GM12865 (cell line): Measurements from ENCODE around the gene CNNM3.
"Not testable (repeated sequence)": the region's sequence is repeated elsewhere in the genome, so short reads cannot be mapped to it uniquely, and the experiment has no call there.

Experiments used
- DNase-seq: peaks from one replicate; pipeline ENCODE4 v3.0.0; 2010; ENCODE audit warnings: low read depth
- H3K4me3 ChIP-seq: 2 replicates; pipeline ENCODE4 v1.5.1; 2011; ENCODE audit warnings: mild to moderate bottlenecking, low read depth, low read length, control low read depth
- TF ChIP-seq, protein P1 (sequence below): IDR thresholded peaks from 2 replicates; pipeline ENCODE4 v1.5.1; 2011; ENCODE audit warnings: low read length, control low read depth, low read depth, inconsistent platforms; ENCODE audit not compliant: insufficient read depth; ENCODE audit errors: missing control alignments

The CNNM3 gene

DNA sequence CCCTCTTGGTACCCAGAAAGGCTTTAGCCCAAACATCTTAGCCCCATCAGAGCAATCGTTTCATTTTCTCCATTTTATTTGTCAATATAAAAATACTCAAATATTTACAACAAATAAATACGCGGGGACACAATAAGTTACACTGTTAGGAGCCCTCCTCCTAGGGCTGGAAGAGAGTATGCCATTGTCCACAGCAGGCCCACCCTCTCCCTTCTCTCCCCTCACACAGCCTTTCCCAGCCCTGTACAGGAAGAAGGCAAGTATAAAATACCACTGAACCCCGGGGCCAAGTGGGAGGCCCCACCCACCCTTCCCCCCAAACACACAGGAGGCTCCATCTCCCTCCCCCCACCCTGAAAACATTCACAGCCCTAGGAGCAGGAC lies 43.6 kb downstream of the CNNM3 start:
- no peak for DNase-seq
- TF ChIP-seq, protein P1, sequence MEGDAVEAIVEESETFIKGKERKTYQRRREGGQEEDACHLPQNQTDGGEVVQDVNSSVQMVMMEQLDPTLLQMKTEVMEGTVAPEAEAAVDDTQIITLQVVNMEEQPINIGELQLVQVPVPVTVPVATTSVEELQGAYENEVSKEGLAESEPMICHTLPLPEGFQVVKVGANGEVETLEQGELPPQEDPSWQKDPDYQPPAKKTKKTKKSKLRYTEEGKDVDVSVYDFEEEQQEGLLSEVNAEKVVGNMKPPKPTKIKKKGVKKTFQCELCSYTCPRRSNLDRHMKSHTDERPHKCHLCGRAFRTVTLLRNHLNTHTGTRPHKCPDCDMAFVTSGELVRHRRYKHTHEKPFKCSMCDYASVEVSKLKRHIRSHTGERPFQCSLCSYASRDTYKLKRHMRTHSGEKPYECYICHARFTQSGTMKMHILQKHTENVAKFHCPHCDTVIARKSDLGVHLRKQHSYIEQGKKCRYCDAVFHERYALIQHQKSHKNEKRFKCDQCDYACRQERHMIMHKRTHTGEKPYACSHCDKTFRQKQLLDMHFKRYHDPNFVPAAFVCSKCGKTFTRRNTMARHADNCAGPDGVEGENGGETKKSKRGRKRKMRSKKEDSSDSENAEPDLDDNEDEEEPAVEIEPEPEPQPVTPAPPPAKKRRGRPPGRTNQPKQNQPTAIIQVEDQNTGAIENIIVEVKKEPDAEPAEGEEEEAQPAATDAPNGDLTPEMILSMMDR: no peak
- no peak overlapping the region for H3K4me3 ChIP-seq

DNA sequence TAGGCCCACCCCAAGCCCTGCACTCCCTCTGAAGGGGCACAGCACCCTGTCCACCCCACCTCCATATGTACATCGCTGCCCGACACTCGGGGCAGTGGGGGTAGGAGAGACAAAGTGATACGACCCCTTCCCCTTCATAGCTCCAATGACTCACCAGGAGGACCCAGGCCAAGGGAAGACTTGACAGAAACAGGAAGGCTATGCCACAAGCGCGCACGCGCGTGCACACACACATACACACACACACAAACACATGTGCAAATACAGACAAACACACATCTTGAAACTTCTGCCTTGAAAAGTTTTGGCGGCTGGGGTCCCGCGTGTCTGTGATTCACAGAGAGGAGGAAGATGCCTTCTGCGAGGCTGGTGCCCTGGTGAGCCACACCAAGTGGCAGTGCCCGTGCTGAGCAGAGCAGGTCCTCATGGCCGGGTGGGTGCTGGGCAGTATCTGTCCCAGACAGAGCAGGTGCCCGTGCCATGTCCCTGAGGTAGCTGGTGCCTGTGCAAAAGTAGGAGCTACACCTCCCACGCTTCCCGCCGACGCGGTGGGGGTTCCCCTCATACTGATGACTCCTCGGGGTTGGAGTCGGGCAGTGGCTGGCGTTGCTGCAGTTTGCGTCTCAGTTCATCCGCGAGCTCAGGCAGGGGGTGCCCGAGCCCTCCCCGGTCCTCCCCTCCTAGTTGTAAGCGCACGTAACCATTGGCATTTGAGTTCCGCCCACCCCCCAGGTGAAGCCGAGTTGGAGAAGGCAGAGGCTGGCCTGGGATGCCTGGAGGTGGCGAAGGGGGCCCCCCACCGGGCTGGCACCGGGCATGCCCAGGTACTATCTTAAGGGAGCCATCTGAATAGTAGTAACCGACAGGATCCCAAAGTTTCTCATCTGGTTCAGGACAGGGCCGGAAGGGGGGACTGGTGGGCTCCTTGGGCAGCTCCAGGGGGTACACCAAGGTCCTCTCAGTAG lies 44.3 kb downstream of the CNNM3 start:
- no peak overlapping the region for H3K4me3 ChIP-seq
- TF ChIP-seq, protein P1: no peak
- DNase-seq: no peak

DNA sequence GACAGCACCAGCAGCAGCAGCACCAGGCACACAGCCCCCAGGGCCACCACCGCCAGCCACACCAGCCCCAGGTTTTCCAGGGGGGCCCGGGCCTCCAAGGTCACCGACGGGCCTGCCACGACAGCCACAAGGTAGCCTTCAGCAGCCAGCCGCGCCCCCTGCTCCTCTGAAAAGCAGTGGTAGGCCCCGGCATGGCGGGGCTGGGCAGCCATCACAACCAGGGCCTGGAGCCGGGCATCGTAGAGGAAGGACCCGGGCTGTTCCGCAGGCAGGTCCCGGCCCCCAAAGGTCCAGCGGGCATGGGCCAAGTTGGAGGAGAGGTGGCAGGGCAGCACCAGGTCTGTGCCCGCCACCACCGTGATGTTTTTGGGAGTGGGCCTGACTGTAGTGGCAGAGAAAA lies 45.0 kb downstream of the CNNM3 start:
- DNase-seq: no peak
- H3K4me3 ChIP-seq: no peak overlapping the region

DNA sequence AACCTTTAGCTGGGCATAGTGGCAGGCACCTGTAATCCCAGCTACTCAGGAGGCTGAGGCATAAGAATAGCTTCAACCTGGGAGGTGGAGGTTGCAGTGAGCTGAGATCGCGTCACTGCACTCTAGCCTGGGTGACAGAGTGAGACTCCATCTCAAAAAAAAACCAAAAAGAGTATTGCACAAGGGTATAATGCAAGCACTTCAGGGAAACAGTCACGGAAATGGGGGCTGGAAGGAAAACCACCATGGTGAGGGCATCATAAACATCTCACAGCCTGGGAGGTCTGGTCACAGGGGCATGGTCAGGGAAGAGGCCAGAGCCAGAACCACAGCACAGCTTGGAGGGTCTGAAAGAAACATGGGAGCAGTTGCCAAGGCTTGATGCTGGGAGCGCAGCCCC lies 47.0 kb downstream of the CNNM3 start:
- not testable (repeated sequence) for DNase-seq, H3K4me3 ChIP-seq

More for the DNA sequence above, 45.0 kb downstream of the CNNM3 start:
- TF ChIP-seq, protein P1: no peak

DNA sequence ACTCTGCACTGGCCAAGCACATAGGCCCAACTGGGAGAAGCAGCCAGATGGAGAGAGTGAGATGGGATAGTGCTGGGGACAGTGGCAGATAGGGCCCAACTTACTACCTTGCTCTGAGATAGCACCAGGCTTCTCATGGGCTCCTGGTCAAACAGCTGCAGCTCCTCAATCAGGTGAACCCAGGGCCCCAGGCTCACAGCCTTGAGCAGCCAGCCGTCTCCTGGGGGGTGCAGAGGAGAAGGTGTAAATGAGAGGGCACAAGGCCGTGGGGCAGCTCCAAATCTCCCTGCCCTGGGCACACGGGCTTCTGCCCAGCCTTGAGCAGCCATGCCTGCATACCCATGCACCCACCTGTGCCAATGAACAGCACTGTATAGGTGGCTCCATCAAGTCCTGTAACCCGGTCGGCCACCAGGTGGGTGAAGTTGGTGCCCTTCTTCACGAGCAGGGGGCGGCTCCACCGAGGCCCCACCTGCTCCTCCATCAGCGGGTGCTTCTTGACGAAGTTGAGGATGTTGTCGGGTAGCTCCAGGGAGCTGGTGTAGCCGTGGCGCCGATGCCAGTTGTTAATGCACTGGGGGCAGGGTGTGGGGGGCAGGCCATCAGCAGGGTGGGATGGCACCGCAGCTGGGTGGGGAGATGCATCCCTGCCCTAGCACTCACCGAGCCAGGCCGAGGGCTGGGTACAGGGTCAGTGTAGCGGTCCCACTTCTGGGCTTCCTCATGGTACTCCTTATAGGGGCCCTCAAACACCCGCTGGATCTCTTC lies 47.7 kb downstream of the CNNM3 start:
- DNase-seq: no peak
- TF ChIP-seq, protein P1: no peak
- no peak overlapping the region for H3K4me3 ChIP-seq

DNA sequence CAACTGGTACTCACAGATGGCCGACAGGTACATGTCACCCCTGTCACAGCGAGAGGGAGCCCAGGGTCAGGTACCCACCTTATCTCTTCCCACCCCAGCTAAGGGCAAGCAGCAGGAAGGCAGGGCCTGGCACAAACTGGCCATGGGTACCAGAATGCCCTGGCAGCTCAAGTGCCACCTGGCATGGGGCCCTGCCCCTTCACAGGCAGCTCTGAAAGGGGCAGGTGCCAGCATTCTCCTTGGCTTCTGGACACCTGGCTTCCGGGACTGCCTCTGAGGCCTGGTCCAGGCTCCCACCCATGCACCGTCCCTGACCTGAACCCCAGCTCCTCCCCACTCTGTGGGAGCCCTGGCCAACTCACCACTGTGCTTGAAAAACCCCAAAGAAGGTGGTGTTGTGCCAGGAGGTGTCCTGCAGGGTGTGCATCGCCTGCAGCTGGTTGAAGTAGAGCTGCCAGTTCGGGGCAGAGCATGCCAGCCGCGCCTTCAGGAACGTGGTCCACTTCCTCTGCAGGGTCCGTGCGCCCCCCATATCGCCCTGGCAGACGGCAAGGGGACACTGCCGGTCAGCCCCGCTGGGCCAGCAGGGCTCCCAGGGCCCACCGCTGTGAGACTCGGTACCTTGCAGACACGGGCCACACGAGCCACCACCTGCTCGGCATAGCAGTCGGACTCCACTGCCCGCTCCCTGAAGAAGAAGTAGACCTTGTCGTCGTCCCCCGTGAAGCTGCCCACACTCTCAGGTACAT lies 48.4 kb downstream of the CNNM3 start:
- TF ChIP-seq, protein P1: no peak
- no peak for DNase-seq
- no peak overlapping the region for H3K4me3 ChIP-seq

DNA sequence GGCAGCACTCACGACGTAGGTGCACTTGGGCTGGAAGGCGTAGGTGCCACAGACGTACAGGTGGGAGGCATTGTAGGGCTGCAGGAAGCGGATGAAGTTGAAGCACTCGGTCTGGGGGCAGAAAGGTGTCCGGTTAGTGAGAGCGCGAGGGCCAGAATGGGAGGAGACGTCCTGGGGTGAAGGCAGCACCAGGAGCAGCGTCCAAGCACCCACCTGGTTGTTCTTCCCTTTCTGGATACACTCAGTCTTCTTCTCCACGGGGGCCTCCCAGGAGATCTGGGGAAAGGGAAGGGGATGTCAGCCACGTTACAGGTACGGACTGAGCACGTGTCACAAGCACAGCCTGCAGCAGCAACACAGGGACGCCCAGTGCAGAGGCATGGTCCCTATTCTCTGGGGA lies 49.6 kb downstream of the CNNM3 start:
- TF ChIP-seq, protein P1: no peak
- DNase-seq: no peak
- no peak overlapping the region for H3K4me3 ChIP-seq
